HG02623 (cell line): ENCODE data around the gene CSMD2.
"Not testable (repeated sequence)": the region's sequence is repeated elsewhere in the genome, so short reads cannot be mapped to it uniquely, and the experiment has no call there.

ENCODE experiments used
- ATAC-seq: cut with Tn5 transposase; IDR thresholded peaks from one replicate; pipeline ENCODE4 v1.9.1; 2021; ENCODE audit warnings: moderate library complexity; ENCODE audit not compliant: unreplicated experiment

CSMD2 gene

DNA sequence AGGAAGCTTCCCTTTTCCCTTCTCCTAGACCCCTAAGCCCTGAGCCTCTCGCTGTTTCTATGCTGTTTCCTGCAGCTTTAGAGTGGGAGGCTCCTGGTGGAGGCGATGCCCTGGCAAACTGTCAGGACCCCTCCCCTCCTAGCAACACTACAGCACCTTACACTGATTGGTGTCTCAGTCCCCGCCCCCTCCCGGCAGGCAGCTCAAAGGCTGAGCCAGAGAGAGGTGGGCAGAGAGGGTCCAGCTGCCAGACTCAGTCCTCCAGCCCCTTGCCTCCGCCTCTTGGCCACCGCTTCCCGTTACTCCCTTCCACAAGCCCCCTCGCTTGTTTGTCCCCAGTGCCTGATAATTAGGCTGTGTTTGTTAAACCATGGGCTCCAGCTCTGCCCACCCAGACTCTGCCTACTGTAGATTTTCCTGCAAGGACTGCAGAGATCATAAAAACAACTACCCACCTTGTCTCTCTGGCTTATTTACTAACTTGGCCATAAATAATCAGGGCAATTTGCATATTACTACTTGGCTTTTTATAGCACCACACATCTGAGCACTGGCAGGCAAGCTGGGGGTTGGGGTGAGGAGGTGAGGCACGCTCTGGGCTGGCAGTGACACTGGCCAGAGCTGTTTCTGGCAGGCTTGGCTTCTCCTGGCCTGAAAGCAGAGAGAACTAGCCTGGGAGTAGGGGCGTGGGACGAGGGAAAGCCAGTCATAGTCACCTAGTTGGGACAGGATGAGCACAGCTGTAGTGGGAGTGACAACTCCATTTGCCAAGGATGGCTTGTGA, 107.5 kb downstream of the CSMD2 start:
- no peak for ATAC-seq

GRCh38 chr1:34055818-34056217, 109.2 kb downstream of the CSMD2 start:
- ATAC-seq: no peak

GRCh38 chr1:34054920-34055319, 110.1 kb downstream of the CSMD2 start:
- ATAC-seq: no peak

DNA sequence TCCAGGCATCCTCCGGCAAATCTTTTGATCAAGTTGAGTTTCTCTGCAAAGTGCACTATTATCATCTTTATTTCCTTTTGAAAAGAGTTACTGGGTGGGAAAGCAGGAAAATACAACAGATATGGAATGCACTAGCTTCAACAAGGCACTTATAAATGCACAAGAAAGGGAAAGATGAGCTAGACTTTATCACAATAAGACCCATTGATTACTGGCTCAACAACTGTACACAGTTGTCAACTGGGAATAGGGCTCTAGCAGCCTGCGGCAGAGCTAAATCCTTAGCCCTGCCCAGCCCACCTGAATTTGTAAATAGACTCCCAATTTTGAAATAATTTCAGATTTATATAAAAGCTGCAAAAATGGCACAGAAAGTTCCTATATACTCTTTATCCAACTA, 111.4 kb downstream of the CSMD2 start:
- ATAC-seq: no peak

DNA sequence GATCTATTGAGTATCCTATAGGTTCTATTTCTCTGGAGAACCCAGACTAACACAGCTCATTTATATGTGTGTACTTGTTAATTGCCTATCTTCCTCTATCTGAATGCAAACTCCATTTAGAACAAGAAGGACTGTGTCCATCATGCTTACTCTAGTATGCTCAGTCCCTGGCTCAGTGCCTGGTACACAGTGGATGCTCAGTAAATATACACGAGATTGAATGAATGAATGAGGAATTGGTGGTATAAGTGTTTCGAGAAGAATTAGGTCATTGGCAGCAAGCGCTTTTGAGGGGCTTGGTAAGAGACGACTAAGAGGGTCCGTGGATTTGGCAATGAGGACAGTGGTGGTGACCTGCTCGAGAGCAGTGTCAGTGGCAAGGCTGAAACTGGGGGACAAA, 112.5 kb downstream of the CSMD2 start:
- no peak for ATAC-seq

DNA sequence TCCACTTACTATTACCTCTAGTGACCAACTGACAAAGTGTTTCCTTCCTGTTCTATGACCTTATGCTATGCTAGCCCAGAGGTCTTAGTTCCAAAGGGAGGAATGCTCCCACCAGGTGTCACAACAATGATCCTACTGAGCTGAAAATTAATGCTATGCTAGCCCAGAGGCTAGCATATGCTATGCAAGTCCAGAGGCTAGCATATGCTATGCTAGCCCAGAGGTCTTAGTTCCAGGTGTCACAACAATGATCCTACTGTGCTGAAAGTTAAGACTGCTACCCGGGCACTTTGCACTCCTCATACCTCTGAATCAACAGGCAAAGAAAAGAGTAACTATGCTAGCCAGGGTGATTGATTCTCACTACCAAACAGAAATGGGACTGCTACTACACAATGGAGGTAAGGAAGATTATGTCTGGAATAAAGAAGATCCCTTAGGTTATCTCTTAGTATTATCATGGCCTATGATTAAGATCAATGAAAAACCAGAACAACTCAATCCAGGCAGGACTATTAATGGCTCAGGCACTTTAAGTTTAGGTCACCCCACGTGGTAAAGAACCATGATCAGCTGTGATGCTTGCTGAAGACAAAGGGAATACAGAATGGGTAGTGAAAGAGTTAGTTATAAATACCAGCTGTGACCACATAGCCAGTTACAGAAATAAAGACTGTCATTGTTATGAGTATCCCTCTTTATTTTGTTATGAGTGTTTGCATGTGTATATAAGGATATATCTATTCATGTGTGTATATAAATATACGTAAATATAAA, 114.1 kb downstream of the CSMD2 start:
- ATAC-seq: no peak

GRCh38 chr1:34049994-34050393, 115.0 kb downstream of the CSMD2 start:
- no peak for ATAC-seq

DNA sequence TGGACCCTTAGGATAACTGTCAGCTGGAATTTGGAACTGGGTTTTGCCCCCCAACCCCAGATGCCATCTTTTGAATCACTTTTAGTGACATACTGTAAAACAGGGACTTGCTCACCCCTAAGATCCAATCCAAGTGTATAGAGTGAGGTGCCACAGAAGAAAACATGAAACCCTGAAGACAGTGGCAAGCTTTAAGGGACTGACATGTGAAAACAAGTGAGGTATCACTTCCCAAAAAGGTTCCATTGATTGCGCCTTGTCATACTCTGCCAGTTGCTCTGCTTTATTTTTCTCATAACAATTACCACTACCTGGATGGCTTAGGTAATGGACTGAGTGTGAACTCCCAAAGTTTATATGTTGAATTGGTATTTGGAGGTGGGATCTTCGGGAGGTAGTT, 115.6 kb downstream of the CSMD2 start:
- no peak for ATAC-seq

- no peak for ATAC-seq
Observed at GRCh38 chr1:34037856-34038255, 127.2 kb downstream of the CSMD2 start.

- no peak for ATAC-seq
Observed at GRCh38 chr1:34037109-34037508, 127.9 kb downstream of the CSMD2 start.

- ATAC-seq: no peak
Observed at GRCh38 chr1:34034036-34034435, 131.0 kb downstream of the CSMD2 start.

GRCh38 chr1:34029954-34030353, 135.1 kb downstream of the CSMD2 start:
- ATAC-seq: no peak

DNA sequence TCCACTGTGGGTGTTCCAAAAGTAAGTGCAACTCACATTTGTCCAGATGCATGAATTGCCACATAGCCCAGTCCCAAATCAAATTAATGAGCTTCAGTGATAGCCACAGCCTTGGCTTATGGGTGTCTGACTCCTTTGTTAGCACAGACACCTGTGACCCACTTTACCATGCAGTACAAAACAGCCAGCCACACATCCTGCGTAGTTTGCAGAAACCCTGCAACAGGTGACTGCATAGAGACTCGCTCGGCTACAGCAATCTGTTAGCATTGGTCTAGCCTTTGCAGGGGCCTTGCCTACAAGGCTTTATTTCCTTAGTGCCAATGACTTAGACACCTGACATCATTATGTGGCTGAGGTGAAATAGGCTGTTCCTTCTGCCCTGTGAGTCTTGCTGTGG, 135.5 kb downstream of the CSMD2 start:
- no peak for ATAC-seq

GRCh38 chr1:34028381-34029055, 136.5 kb downstream of the CSMD2 start:
- no peak for ATAC-seq

GRCh38 chr1:34025675-34026074, 139.4 kb downstream of the CSMD2 start:
- no peak for ATAC-seq

- no peak for ATAC-seq
Observed at GRCh38 chr1:34024485-34024884, 140.5 kb downstream of the CSMD2 start.

- ATAC-seq: no peak
Observed at GRCh38 chr1:34019741-34020552, 145.1 kb downstream of the CSMD2 start.

DNA sequence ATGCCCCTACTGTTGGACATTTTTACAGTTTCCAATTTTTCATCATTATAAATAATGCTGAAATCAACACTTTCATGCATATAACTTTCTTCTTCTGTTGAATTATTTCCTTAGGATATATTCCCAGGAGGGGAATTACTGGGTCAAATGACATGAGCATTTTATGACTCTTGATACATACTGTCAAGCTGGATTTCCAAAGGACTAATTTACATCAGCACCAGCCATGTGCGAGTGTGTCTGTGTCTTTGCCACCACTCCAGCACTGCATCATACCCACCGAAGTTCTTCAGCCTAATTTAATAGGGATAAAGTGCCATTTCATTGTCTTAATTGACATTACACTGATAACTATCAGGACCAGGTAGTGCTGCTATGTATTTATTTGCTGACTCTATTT, 146.7 kb downstream of the CSMD2 start:
- no peak for ATAC-seq

- ATAC-seq: not testable (repeated sequence)
Observed at GRCh38 chr1:34016281-34016680, 148.7 kb downstream of the CSMD2 start.

DNA sequence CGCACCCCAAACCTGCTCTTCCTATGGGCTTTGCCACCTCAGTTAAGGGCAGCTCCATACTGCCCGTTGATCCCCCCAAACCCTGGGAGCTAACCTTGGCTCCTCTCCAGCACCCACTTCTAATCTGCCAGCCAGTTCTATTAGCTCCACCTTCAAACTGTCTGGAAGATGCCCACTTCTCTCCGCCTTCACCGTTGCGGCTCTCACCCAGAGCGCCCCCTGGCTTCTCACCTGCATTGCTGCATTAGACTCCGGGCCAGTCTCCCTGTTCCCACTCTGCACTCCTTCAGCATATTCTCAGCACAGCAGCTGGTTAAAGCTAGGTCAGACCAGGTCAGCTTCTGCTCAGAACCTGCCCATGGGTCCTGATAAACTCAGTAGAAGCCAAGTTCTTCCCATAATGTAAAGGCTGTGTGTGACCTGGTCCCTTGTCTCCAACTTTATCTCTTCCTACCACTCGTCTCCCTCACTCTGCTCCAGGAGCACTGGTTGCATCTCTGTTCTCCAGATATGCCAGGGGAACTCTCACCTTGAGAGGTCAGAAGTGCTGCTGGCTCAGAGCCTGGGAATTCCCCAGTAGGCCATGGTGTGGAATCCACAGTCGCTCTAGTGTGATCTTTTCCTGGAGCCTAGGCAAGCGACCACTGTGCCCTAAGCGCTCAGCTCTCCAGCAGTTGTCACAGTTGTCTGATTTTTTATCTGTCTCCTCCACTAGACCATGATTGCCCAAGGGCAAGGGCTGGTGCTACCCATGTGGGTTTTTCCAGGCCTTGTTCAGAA, 150.9 kb downstream of the CSMD2 start:
- no peak for ATAC-seq
